Naive thymus-derived CD4-positive, alpha-beta T cell (primary cell): ENCODE measurements around the gene JAML. TPM values are rescaled to one million over a fixed set of nuclear protein-coding genes. Genes with fewer than 3 reads are reported as not detected.

Experiments used
- ATAC-seq: fragments of 150-1000 bp; cut with Tn5 transposase; 2 replicates; pipeline ENCODE4 v1.10.0; 2021; ENCODE audit warnings: mild to moderate bottlenecking, moderate library complexity
- CTCF ChIA-PET: fragments of 350-600 bp; sonication (Branson Sonifier 250); formaldehyde crosslinking; loops from one replicate; lab custom pipeline; 2021; ENCODE audit warnings: antibody characterized with exemption; lab: Charles Lee
- POLR2A ChIA-PET: fragments of 350-600 bp; sonication (Branson Sonifier 250); formaldehyde crosslinking; loops from one replicate; lab custom pipeline; 2021; ENCODE audit warnings: antibody characterized with exemption, inconsistent platforms; lab: Charles Lee
- DNase-seq, 9 donors: peaks; one replicate each; pipeline versions ENCODE4 v3.0.0 to v3.0.0-alpha.2; 2020 to 2022; ENCODE audit warnings: mixed read lengths in 1 of 9
- H3K27ac ChIP-seq: one replicate; pipeline ENCODE4 v1.7.0; 2013; ENCODE audit warnings: mild to moderate bottlenecking, low read depth, low read length, moderate library complexity
- H3K27me3 ChIP-seq, 2 donors: one replicate each; pipeline ENCODE4 v1.7.0; 2013; ENCODE audit warnings: low read length in 2 of 2, mild to moderate bottlenecking in 2 of 2, moderate library complexity in 2 of 2; ENCODE audit not compliant: control insufficient read depth in 2 of 2, insufficient read depth in 2 of 2
- H3K36me3 ChIP-seq, 3 experiments: 1 replicate in 2 of 3; 2 replicates in 1 of 3; pipeline ENCODE4 v1.7.0; 2013; ENCODE audit warnings: low read length in 3 of 3, mild to moderate bottlenecking in 3 of 3, moderate library complexity in 1 of 3; ENCODE audit not compliant: insufficient read depth in 3 of 3, control insufficient read depth in 2 of 3
- H3K4me1 ChIP-seq, 2 donors: one replicate each; pipeline ENCODE4 v1.7.0; 2013; ENCODE audit warnings: low read length in 2 of 2, mild to moderate bottlenecking in 2 of 2, moderate library complexity in 1 of 2; ENCODE audit not compliant: control insufficient read depth in 2 of 2, insufficient read depth in 2 of 2
- H3K4me3 ChIP-seq: 2 replicates; pipeline ENCODE4 v1.7.0; 2013; ENCODE audit warnings: mild to moderate bottlenecking, low read length
- H3K9me3 ChIP-seq, 3 experiments: 1 replicate in 2 of 3; 2 replicates in 1 of 3; pipeline ENCODE4 v1.7.0; 2013; ENCODE audit warnings: low read length in 3 of 3; ENCODE audit not compliant: control insufficient read depth in 2 of 3
- H3K27ac Mint-ChIP-seq, 9 donors: one replicate each; pipeline ENCODE4 v1.8.0; 2020 to 2022; ENCODE audit warnings: mixed read lengths in 9 of 9, mild to moderate bottlenecking in 8 of 9, moderate library complexity in 5 of 9, inconsistent platforms in 2 of 9
- H3K27me3 Mint-ChIP-seq, 5 donors: one replicate each; pipeline ENCODE4 v1.8.0; 2021 to 2022; ENCODE audit warnings: mixed read lengths in 5 of 5, mild to moderate bottlenecking in 1 of 5
- H3K36me3 Mint-ChIP-seq, 5 donors: one replicate each; pipeline ENCODE4 v1.8.0; 2020 to 2022; ENCODE audit warnings: mixed read lengths in 5 of 5, mild to moderate bottlenecking in 3 of 5, inconsistent platforms in 1 of 5
- H3K4me1 Mint-ChIP-seq, 7 donors: one replicate each; pipeline ENCODE4 v1.8.0; 2020 to 2022; ENCODE audit warnings: mixed read lengths in 7 of 7, mild to moderate bottlenecking in 3 of 7, inconsistent platforms in 1 of 7
- H3K4me3 Mint-ChIP-seq, 10 donors: one replicate each; pipeline ENCODE4 v1.8.0; 2020 to 2022; ENCODE audit warnings: mild to moderate bottlenecking in 10 of 10, mixed read lengths in 10 of 10, moderate library complexity in 6 of 10, inconsistent platforms in 2 of 10
- H3K9me3 Mint-ChIP-seq, 11 donors: one replicate each; pipeline ENCODE4 v1.8.0; 2020 to 2022; ENCODE audit warnings: mixed read lengths in 11 of 11, mild to moderate bottlenecking in 4 of 11, inconsistent platforms in 1 of 11, moderate library complexity in 1 of 11
- intact Hi-C, 2 donors: fragments of 100-400 bp; cut with micrococcal nuclease; formaldehyde crosslinking; loops; one replicate each; pipeline ENCODE4 v1.15.1; 2023
- polyA plus RNA-seq, 2 donors: library from polyadenylated mRNA; unstranded; fragments of 300-500 nt; fragmentation: Illumina TruSeq; gene quantifications; one replicate each; pipeline ENCODE4 v1.2.3, GENCODE V29; 2021
- total RNA-seq, 6 experiments: library from RNA in 5 of 6; stranded (reverse) in 5 of 6; gene quantifications; 1 replicate in 5 of 6; 2 replicates in 1 of 6; pipeline ENCODE4 v1.2.3 and lab custom pipeline; 2021 to 2026

Gene JAML
- total and polyA plus RNA-seq, 7 experiments from 2014 or later: 64.3 to 195 (median 118) TPM

- ChIA-PET POLR2A (no interaction called here), CTCF (interaction anchor here (1.4 to 3.5 kb wide), 2 partner anchors 13 to 14 kb away, joined by 8 to 13 read pairs; no protein-coding TSS in a partner anchor)
- Histone ChIP-seq H3K9me3 (no peaks in the 10 kb centered on the region), H3K27me3 (peaks cover 6 to 8% of the 10 kb centered on the region in 2 donors), H3K4me3 (no peak overlapping the region), H3K4me1 (peaks cover 0 to 3% of the 10 kb centered on the region in 2 donors), H3K36me3 (no peaks in the 10 kb centered on the region), H3K27ac (no peak overlapping the region)
- intact Hi-C loops: no loop called here
- Mint-ChIP-seq H3K36me3 (no peaks in the 10 kb centered on the region), H3K4me3 (no peak overlapping the region), H3K4me1 (peaks cover 6 to 18% (median 12%) of the 10 kb centered on the region in 7 donors), H3K27ac (no peak overlapping the region), H3K27me3 (peaks cover 52 to 77% (median 62%) of the 10 kb centered on the region in 5 donors), H3K9me3 (no peaks in the 10 kb centered on the region)
- no peak for ATAC-seq
- DNase-seq: no peak
These were observed 67.5 kb downstream of the JAML start for GRCh38 chr11:118157186-118157895.

- no peaks in the 10 kb centered on the region for H3K36me3 ChIP-seq
- H3K4me1 ChIP-seq: peaks cover 0 to 3% of the 10 kb centered on the region in 2 donors
- no peak overlapping the region for H3K27ac ChIP-seq
- H3K27me3 ChIP-seq: peaks cover 6 to 11% of the 10 kb centered on the region in 2 donors
- Mint-ChIP-seq H3K27ac (no peak overlapping the region), H3K4me1 (peaks cover 6 to 18% (median 12%) of the 10 kb centered on the region in 7 donors), H3K9me3 (no peaks in the 10 kb centered on the region), H3K4me3 (no peak overlapping the region), H3K36me3 (no peaks in the 10 kb centered on the region), H3K27me3 (peaks cover 54 to 82% (median 62%) of the 10 kb centered on the region in 5 donors)
- ATAC-seq: peak; percentile 69
- H3K4me3 ChIP-seq: no peak overlapping the region
- POLR2A ChIA-PET: interaction anchor here (0.5 to 0.7 kb wide), 2 partner anchors 18 to 229 kb away, joined by 3 read pairs; no protein-coding TSS in a partner anchor
- no peaks in the 10 kb centered on the region for H3K9me3 ChIP-seq
- peak in 1 of 9 donors; percentile 28 for DNase-seq
- CTCF ChIA-PET: interaction anchor here (1.4 to 3.5 kb wide), 2 partner anchors 12 to 15 kb away, joined by 8 to 13 read pairs; no protein-coding TSS in a partner anchor
- intact Hi-C loops: no loop called here
These were observed 68.2 kb downstream of the JAML start for GRCh38 chr11:118156531-118157185.

GRCh38 chr11:118155776-118156530 lies 68.9 kb downstream of the JAML start:
- ChIA-PET POLR2A (interaction anchor here (0.5 to 0.7 kb wide), 2 partner anchors 19 to 252 kb away, joined by 3 read pairs; no protein-coding TSS in a partner anchor), CTCF (interaction anchor here (1.0 to 3.5 kb wide), 4 partner anchors 12 to 353 kb away, joined by 3 to 13 read pairs (median 6); no protein-coding TSS in a partner anchor)
- DNase-seq: no peak
- H3K4me3 ChIP-seq: no peak overlapping the region
- Mint-ChIP-seq H3K4me3 (no peak overlapping the region), H3K27me3 (peaks cover 62 to 86% (median 67%) of the 10 kb centered on the region in 5 donors), H3K9me3 (no peaks in the 10 kb centered on the region), H3K27ac (no peak overlapping the region), H3K4me1 (peaks cover 6 to 18% (median 12%) of the 10 kb centered on the region in 7 donors), H3K36me3 (no peaks in the 10 kb centered on the region)
- no peak for ATAC-seq
- H3K27ac ChIP-seq: no peak overlapping the region
- intact Hi-C loops: no loop called here
- peaks cover 6 to 16% of the 10 kb centered on the region in 2 donors for H3K27me3 ChIP-seq
- no peaks in the 10 kb centered on the region for H3K36me3 ChIP-seq
- H3K9me3 ChIP-seq: no peaks in the 10 kb centered on the region
- H3K4me1 ChIP-seq: peaks cover 0 to 3% of the 10 kb centered on the region in 2 donors

- POLR2A ChIA-PET: no interaction called here
- Mint-ChIP-seq H3K36me3 (no peaks in the 10 kb centered on the region), H3K4me1 (peaks cover 6 to 18% (median 12%) of the 10 kb centered on the region in 7 donors), H3K27ac (no peak overlapping the region), H3K27me3 (peaks cover 62 to 98% (median 73%) of the 10 kb centered on the region in 5 donors), H3K9me3 (no peaks in the 10 kb centered on the region), H3K4me3 (peak overlapping the region in 1 of 10 donors; percentile 19)
- no peaks in the 10 kb centered on the region for H3K9me3 ChIP-seq
- CTCF ChIA-PET: interaction anchor here (1.0 to 3.5 kb wide), 3 partner anchors 10 to 354 kb away, joined by 3 to 13 read pairs (median 3); no protein-coding TSS in a partner anchor
- intact Hi-C loops: no loop called here
- DNase-seq (no peak), ATAC-seq (no peak)
- H3K27ac ChIP-seq: no peak overlapping the region
- H3K4me3 ChIP-seq: no peak overlapping the region
- H3K27me3 ChIP-seq: peaks cover 6 to 16% of the 10 kb centered on the region in 2 donors
- H3K4me1 ChIP-seq: peaks cover 0 to 3% of the 10 kb centered on the region in 2 donors
- no peaks in the 10 kb centered on the region for H3K36me3 ChIP-seq
These were observed 70.2 kb downstream of the JAML start for GRCh38 chr11:118154641-118155040.

- peaks cover 0 to 3% of the 10 kb centered on the region in 2 donors for H3K4me1 ChIP-seq
- H3K36me3 ChIP-seq: no peaks in the 10 kb centered on the region
- peak overlapping the region; percentile 24 to 80 (median 61) for H3K4me3 Mint-ChIP-seq
- peaks cover 57 to 94% (median 66%) of the 10 kb centered on the region in 5 donors for H3K27me3 Mint-ChIP-seq
- H3K36me3 Mint-ChIP-seq: no peaks in the 10 kb centered on the region
- no peak for DNase-seq
- no peak overlapping the region for H3K27ac Mint-ChIP-seq
- CTCF ChIA-PET: no interaction called here
- no peaks in the 10 kb centered on the region for H3K9me3 Mint-ChIP-seq
- peaks cover 6 to 16% of the 10 kb centered on the region in 2 donors for H3K27me3 ChIP-seq
- H3K4me3 ChIP-seq: no peak overlapping the region
- peaks cover 6 to 18% (median 12%) of the 10 kb centered on the region in 7 donors for H3K4me1 Mint-ChIP-seq
- intact Hi-C loops: no loop called here
- POLR2A ChIA-PET: no interaction called here
- ATAC-seq: no peak
- H3K27ac ChIP-seq: no peak overlapping the region
- no peaks in the 10 kb centered on the region for H3K9me3 ChIP-seq
These were observed 70.8 kb downstream of the JAML start for GRCh38 chr11:118153976-118154375.

- Mint-ChIP-seq H3K36me3 (no peaks in the 10 kb centered on the region), H3K9me3 (no peaks in the 10 kb centered on the region), H3K4me3 (peak overlapping the region; percentile 24 to 80 (median 61)), H3K27ac (no peak overlapping the region), H3K27me3 (peaks cover 57 to 94% (median 66%) of the 10 kb centered on the region in 5 donors), H3K4me1 (peaks cover 6 to 18% (median 12%) of the 10 kb centered on the region in 7 donors)
- no peak for DNase-seq
- intact Hi-C loops: no loop called here
- Histone ChIP-seq H3K27ac (no peak overlapping the region), H3K9me3 (no peaks in the 10 kb centered on the region), H3K4me1 (peaks cover 0 to 3% of the 10 kb centered on the region in 2 donors), H3K4me3 (no peak overlapping the region), H3K36me3 (no peaks in the 10 kb centered on the region), H3K27me3 (peaks cover 6 to 16% of the 10 kb centered on the region in 2 donors)
- POLR2A ChIA-PET: no interaction called here
- no peak for ATAC-seq
- CTCF ChIA-PET: no interaction called here
These were observed 71.3 kb downstream of the JAML start for GRCh38 chr11:118153516-118153915.
